Caco-2 (cell line): Measurements from ENCODE around the gene VSTM2L. TPM values are rescaled to one million over a fixed set of nuclear protein-coding genes. Genes with fewer than 3 reads are reported as not detected.

ENCODE experiments used
- BruUV-seq: library from RNA; stranded (reverse); fragments of 400-500 nt; replicated peaks from 2 replicates; lab custom pipeline; 2021; lab: Mats Ljungman, UMichigan
- CTCF ChIA-PET: fragments of 300-600 bp; sonication (Branson Sonifier 250); formaldehyde crosslinking; loops from one replicate; lab custom pipeline; 2022; ENCODE audit warnings: antibody characterized with exemption; lab: Charles Lee
- POLR2A ChIA-PET: fragments of 300-600 bp; sonication (Branson Sonifier 250); formaldehyde crosslinking; loops from one replicate; lab custom pipeline; 2022; ENCODE audit warnings: antibody characterized with exemption; lab: Charles Lee
- DNase-seq, 2 experiments: peaks; one replicate each; pipeline versions ENCODE4 v3.0.0 to v3.0.0-alpha.2; 2020 to 2022
- H3K27me3 ChIP-seq: replicated peaks from 2 replicates; pipeline ENCODE4 v1.6.0; 2011; ENCODE audit warnings: low read length; ENCODE audit not compliant: control insufficient read depth, insufficient read depth
- H3K36me3 ChIP-seq: 2 replicates; pipeline ENCODE4 v1.5.1; 2011; ENCODE audit warnings: low read length; ENCODE audit not compliant: control insufficient read depth, insufficient read depth
- H3K4me1 ChIP-seq: fragments of 250-450 bp; sonication (Bioruptor Pico); 2 replicates; pipeline ENCODE4 v1.5.1; 2020; ENCODE audit warnings: mild to moderate bottlenecking
- H3K4me3 ChIP-seq: 2 replicates; pipeline ENCODE4 v1.5.1; 2011; ENCODE audit warnings: low read depth, mild to moderate bottlenecking, control low read depth, low read length
- H3K9me3 ChIP-seq: fragments of 250-450 bp; sonication (Bioruptor Pico); 2 replicates; pipeline ENCODE4 v1.5.1; 2020; ENCODE audit warnings: mild to moderate bottlenecking, moderate library complexity
- H3K27ac Mint-ChIP-seq: one replicate; pipeline ENCODE4 v1.8.0; 2022; ENCODE audit warnings: mixed read lengths; ENCODE audit not compliant: unreplicated experiment
- H3K27me3 Mint-ChIP-seq: one replicate; pipeline ENCODE4 v1.8.0; 2022; ENCODE audit warnings: mixed read lengths; ENCODE audit not compliant: insufficient read depth, unreplicated experiment
- H3K36me3 Mint-ChIP-seq: one replicate; pipeline ENCODE4 v1.8.0; 2022; ENCODE audit warnings: mild to moderate bottlenecking, mixed read lengths; ENCODE audit not compliant: insufficient read depth, unreplicated experiment
- H3K4me1 Mint-ChIP-seq: one replicate; pipeline ENCODE4 v1.8.0; 2022; ENCODE audit warnings: low read depth, mixed read lengths; ENCODE audit not compliant: unreplicated experiment
- H3K4me3 Mint-ChIP-seq: one replicate; pipeline ENCODE4 v1.8.0; 2022; ENCODE audit warnings: mild to moderate bottlenecking, moderate library complexity, mixed read lengths; ENCODE audit not compliant: unreplicated experiment
- H3K9me3 Mint-ChIP-seq: one replicate; pipeline ENCODE4 v1.8.0; 2022; ENCODE audit warnings: mixed read lengths; ENCODE audit not compliant: unreplicated experiment
- intact Hi-C: fragments of 100-400 bp; cut with micrococcal nuclease; formaldehyde crosslinking; loops from one replicate; pipeline ENCODE4 v1.10.0; 2022; ENCODE audit not compliant: unreplicated experiment
- total RNA-seq: library from RNA; stranded (reverse); gene quantifications from 2 replicates; pipeline ENCODE4 v1.2.3, GENCODE V29; 2022
- TF ChIP-seq, protein P1 (sequence below), 2 experiments: fragments of 200-600 bp in 1 of 2; IDR thresholded peaks; 1 replicate in 1 of 2; 2 replicates in 1 of 2; pipeline versions ENCODE4 v1.5.1 to v1.8.0; 2011 to 2022; ENCODE audit warnings: antibody characterized with exemption in 1 of 2, control low read depth in 1 of 2, inconsistent platforms in 1 of 2, low read depth in 1 of 2, low read length in 1 of 2, mild to moderate bottlenecking in 1 of 2, moderate library complexity in 1 of 2; ENCODE audit not compliant: insufficient read depth in 1 of 2, severe bottlenecking in 1 of 2, unreplicated experiment in 1 of 2

The VSTM2L gene
- total RNA-seq, 1 experiment from 2014 or later = not detected

DNA sequence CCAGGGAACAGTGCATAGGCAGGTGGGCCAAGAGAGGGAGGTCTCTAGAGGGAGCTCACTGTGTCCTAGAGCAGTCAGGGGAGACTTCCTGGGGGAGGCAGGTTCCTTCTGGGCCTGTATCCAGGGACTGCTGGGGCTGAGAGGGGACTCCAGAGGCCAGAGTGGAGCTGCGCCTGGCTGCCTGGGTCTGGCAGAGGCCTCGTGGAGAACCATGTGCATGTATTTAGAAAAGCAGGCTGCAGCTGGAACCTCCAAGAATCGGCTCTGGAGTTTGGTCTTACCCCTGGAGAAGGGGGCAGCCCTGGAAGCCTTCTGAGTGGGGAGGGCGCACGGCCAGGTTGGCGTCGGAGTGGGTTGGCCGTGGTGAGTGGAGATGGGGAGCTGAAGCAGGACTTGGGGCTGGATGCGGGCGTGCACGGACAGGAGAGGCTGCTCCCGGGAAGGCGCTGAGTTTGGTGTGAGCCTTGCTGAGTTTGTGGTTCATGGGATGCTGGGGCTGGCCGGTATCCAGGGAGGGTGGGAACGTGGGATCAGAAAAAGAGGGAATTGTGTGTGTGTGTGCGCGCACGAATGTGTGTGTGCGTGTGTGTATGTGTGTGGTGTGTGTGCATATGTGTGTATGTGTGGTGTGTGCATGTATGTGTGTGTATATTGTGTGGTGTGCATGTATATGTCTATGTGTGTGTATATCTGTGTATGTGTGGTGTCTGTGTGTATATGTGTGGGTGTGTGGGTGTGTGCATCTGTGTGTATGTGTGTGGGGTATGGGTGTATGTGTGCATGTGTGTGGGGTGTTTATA, 10.8 kb downstream of the VSTM2L start:
- Mint-ChIP-seq H3K4me3 (no peak overlapping the region), H3K27ac (no peak overlapping the region), H3K27me3 (peaks cover 26% of the 10 kb centered on the region), H3K36me3 (no peaks in the 10 kb centered on the region), H3K4me1 (peaks cover 8% of the 10 kb centered on the region), H3K9me3 (no peaks in the 10 kb centered on the region)
- intact Hi-C loops = no loop called here
- ChIA-PET POLR2A (no interaction called here), CTCF (interaction anchor here (0.6 to 1.7 kb wide), 2 partner anchors 350 to 722 kb away, joined by 3 to 4 read pairs; no protein-coding TSS in a partner anchor)
- no peaks in the 10 kb centered on the region for H3K36me3 ChIP-seq
- no peaks in the 10 kb centered on the region for H3K4me1 ChIP-seq
- no TSS peak for BruUV-seq
- no peak for DNase-seq
- H3K27me3 ChIP-seq = no peaks in the 10 kb centered on the region; the same call in 1 of the 2 replicates
- H3K4me3 ChIP-seq = no peak overlapping the region
- TF ChIP-seq, protein P1, sequence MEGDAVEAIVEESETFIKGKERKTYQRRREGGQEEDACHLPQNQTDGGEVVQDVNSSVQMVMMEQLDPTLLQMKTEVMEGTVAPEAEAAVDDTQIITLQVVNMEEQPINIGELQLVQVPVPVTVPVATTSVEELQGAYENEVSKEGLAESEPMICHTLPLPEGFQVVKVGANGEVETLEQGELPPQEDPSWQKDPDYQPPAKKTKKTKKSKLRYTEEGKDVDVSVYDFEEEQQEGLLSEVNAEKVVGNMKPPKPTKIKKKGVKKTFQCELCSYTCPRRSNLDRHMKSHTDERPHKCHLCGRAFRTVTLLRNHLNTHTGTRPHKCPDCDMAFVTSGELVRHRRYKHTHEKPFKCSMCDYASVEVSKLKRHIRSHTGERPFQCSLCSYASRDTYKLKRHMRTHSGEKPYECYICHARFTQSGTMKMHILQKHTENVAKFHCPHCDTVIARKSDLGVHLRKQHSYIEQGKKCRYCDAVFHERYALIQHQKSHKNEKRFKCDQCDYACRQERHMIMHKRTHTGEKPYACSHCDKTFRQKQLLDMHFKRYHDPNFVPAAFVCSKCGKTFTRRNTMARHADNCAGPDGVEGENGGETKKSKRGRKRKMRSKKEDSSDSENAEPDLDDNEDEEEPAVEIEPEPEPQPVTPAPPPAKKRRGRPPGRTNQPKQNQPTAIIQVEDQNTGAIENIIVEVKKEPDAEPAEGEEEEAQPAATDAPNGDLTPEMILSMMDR (IDR thresholded peaks at IDR 0.05; ENCODE audit: insufficient read depth in 1 of 2, low read depth in 1 of 2, low read length in 1 of 2, severe bottlenecking in 1 of 2, unreplicated experiment in 1 of 2) = no peak
- no peaks in the 10 kb centered on the region for H3K9me3 ChIP-seq

DNA sequence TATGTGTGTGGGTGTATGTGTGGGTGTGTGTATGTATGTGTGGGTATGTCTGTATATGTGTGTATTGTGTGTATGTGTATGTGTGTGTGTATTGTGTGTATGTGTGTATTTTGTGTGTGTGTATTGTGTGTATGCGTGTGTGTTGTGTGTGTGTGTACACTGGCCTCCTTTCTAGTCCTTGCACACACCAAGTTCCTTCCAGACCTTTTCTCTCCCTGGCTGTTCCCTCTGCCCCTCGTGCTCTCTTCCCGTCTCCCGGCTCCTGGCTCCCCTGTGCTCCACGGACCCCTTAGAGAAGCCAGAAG, 11.4 kb downstream of the VSTM2L start:
- Mint-ChIP-seq H3K4me1 (peaks cover 8% of the 10 kb centered on the region), H3K27ac (no peak overlapping the region), H3K4me3 (peak overlapping the region; percentile 50), H3K9me3 (no peaks in the 10 kb centered on the region), H3K27me3 (peaks cover 21% of the 10 kb centered on the region), H3K36me3 (no peaks in the 10 kb centered on the region)
- Histone ChIP-seq H3K4me3 (no peak overlapping the region), H3K36me3 (no peaks in the 10 kb centered on the region), H3K9me3 (no peaks in the 10 kb centered on the region), H3K27me3 (no peaks in the 10 kb centered on the region; the same call in 1 of the 2 replicates), H3K4me1 (no peaks in the 10 kb centered on the region)
- ChIA-PET CTCF (interaction anchor here (1.1 to 1.7 kb wide), 2 partner anchors 9 to 350 kb away, joined by 4 to 8 read pairs; no protein-coding TSS in a partner anchor), POLR2A (no interaction called here)
- BruUV-seq = no TSS peak
- intact Hi-C loops = no loop called here
- no peak for DNase-seq
- TF ChIP-seq, protein P1 (IDR thresholded peaks at IDR 0.05; ENCODE audit: insufficient read depth in 1 of 2, low read depth in 1 of 2, low read length in 1 of 2, severe bottlenecking in 1 of 2, unreplicated experiment in 1 of 2) = no peak

- H3K4me1 ChIP-seq = no peaks in the 10 kb centered on the region
- Mint-ChIP-seq H3K4me3 (peak overlapping the region; percentile 50), H3K27ac (no peak overlapping the region), H3K36me3 (no peaks in the 10 kb centered on the region), H3K27me3 (peaks cover 21% of the 10 kb centered on the region), H3K4me1 (peaks cover 8% of the 10 kb centered on the region), H3K9me3 (no peaks in the 10 kb centered on the region)
- H3K27me3 ChIP-seq = no peaks in the 10 kb centered on the region; the same call in 1 of the 2 replicates
- TF ChIP-seq, protein P1 (IDR thresholded peaks at IDR 0.05; ENCODE audit: insufficient read depth in 1 of 2, low read depth in 1 of 2, low read length in 1 of 2, severe bottlenecking in 1 of 2, unreplicated experiment in 1 of 2) = no peak
- CTCF ChIA-PET = interaction anchor here (0.7 to 1.1 kb wide), 3 partner anchors 9 to 78 kb away, joined by 3 to 8 read pairs (median 5); no protein-coding TSS in a partner anchor
- DNase-seq = no peak
- intact Hi-C loops = no loop called here
- no peaks in the 10 kb centered on the region for H3K9me3 ChIP-seq
- H3K4me3 ChIP-seq = 0 out of 2 replicates have a peak overlapping the region, but pooled peaks have one; percentile 10
- POLR2A ChIA-PET = no interaction called here
- BruUV-seq = no TSS peak
- no peaks in the 10 kb centered on the region for H3K36me3 ChIP-seq
Observed at GRCh38 chr20:37914672-37915433, 11.9 kb downstream of the VSTM2L start.
